ENCODE results near the gene AFAP1. TPM values are rescaled to one million over a fixed set of nuclear protein-coding genes. Genes with fewer than 3 reads are reported as not detected.
"Not testable (repeated sequence)": the region's sequence is repeated elsewhere in the genome, so short reads cannot be mapped to it uniquely, and the experiment has no call there.

The AFAP1 gene
- total RNA-seq, 1 donor from 2014 or later: 57.6 TPM

GRCh38 chr4:7955393-7955792 lies 15.7 kb upstream of the AFAP1 start:
- no peaks in the 10 kb centered on the region for H3K27me3 Mint-ChIP-seq (ENCODE audit: low read depth)
- no peaks in the 10 kb centered on the region for H3K36me3 Mint-ChIP-seq (ENCODE audit: low read depth)
- peaks cover 23% of the 10 kb centered on the region for H3K9me3 Mint-ChIP-seq
- intact Hi-C loops (cut with micrococcal nuclease): no loop called here
- H3K4me3 Mint-ChIP-seq (ENCODE audit: low read depth): no peak overlapping the region
- peaks cover 13% of the 10 kb centered on the region for H3K4me1 Mint-ChIP-seq (ENCODE audit: low read depth)
- no peak overlapping the region for H3K27ac Mint-ChIP-seq
- DNase-seq (ENCODE audit: low spot score): no peak

- Mint-ChIP-seq H3K27ac (no peak overlapping the region), H3K9me3 (peaks cover 23% of the 10 kb centered on the region), H3K36me3 (ENCODE audit: low read depth) (no peaks in the 10 kb centered on the region), H3K4me1 (ENCODE audit: low read depth) (peaks cover 12% of the 10 kb centered on the region), H3K4me3 (ENCODE audit: low read depth) (no peak overlapping the region), H3K27me3 (ENCODE audit: low read depth) (no peaks in the 10 kb centered on the region)
- intact Hi-C loops (cut with micrococcal nuclease): no loop called here
- DNase-seq (ENCODE audit: low spot score): no peak
These were observed 13.0 kb upstream of the AFAP1 start for GRCh38 chr4:7952615-7953014.

GRCh38 chr4:7950301-7951092 lies 10.8 kb upstream of the AFAP1 start:
- DNase-seq (ENCODE audit: low spot score): no peak
- peaks cover 23% of the 10 kb centered on the region for H3K9me3 Mint-ChIP-seq

GRCh38 chr4:7949759-7950158 lies 10.1 kb upstream of the AFAP1 start:
- intact Hi-C loops (cut with micrococcal nuclease): no loop called here
- Mint-ChIP-seq H3K4me3 (ENCODE audit: low read depth) (no peak overlapping the region), H3K27ac (no peak overlapping the region)

More at GRCh38 chr4:7950301-7951092, 10.8 kb upstream of the AFAP1 start:
- Mint-ChIP-seq H3K4me1 (ENCODE audit: low read depth) (peaks cover 10% of the 10 kb centered on the region), H3K36me3 (ENCODE audit: low read depth) (no peaks in the 10 kb centered on the region), H3K27ac (no peak overlapping the region), H3K27me3 (ENCODE audit: low read depth) (no peaks in the 10 kb centered on the region), H3K4me3 (ENCODE audit: low read depth) (no peak overlapping the region)
- intact Hi-C loops (cut with micrococcal nuclease): no loop called here

GRCh38 chr4:7947927-7948326 lies 8.3 kb upstream of the AFAP1 start:
- H3K36me3 Mint-ChIP-seq (ENCODE audit: low read depth): no peaks in the 10 kb centered on the region
- H3K4me1 Mint-ChIP-seq (ENCODE audit: low read depth): peaks cover 10% of the 10 kb centered on the region
- intact Hi-C loops (cut with micrococcal nuclease): loop anchor here (1.0 kb wide), 1 partner anchor 12 kb away; no protein-coding TSS in a partner anchor
- no peak for DNase-seq (ENCODE audit: low spot score)
- peak overlapping the region; percentile 43 for H3K27ac Mint-ChIP-seq
- no peak overlapping the region for H3K4me3 Mint-ChIP-seq (ENCODE audit: low read depth)
- H3K27me3 Mint-ChIP-seq (ENCODE audit: low read depth): no peaks in the 10 kb centered on the region
- H3K9me3 Mint-ChIP-seq: peaks cover 21% of the 10 kb centered on the region

More at GRCh38 chr4:7949759-7950158, 10.1 kb upstream of the AFAP1 start:
- Mint-ChIP-seq H3K4me1 (ENCODE audit: low read depth) (peaks cover 10% of the 10 kb centered on the region), H3K9me3 (peaks cover 23% of the 10 kb centered on the region), H3K27me3 (ENCODE audit: low read depth) (no peaks in the 10 kb centered on the region), H3K36me3 (ENCODE audit: low read depth) (no peaks in the 10 kb centered on the region)
- DNase-seq (ENCODE audit: low spot score): no peak

GRCh38 chr4:7945709-7946380 lies 6.2 kb upstream of the AFAP1 start:
- Mint-ChIP-seq H3K9me3 (peaks cover 3% of the 10 kb centered on the region), H3K4me1 (ENCODE audit: low read depth) (peaks cover 16% of the 10 kb centered on the region), H3K4me3 (ENCODE audit: low read depth) (no peak overlapping the region), H3K36me3 (ENCODE audit: low read depth) (no peaks in the 10 kb centered on the region), H3K27ac (no peak overlapping the region), H3K27me3 (ENCODE audit: low read depth) (no peaks in the 10 kb centered on the region)
- intact Hi-C loops (cut with micrococcal nuclease): no loop called here
- no peak for DNase-seq (ENCODE audit: low spot score)

GRCh38 chr4:7944599-7945220 lies 5.0 kb upstream of the AFAP1 start:
- no peaks in the 10 kb centered on the region for H3K27me3 Mint-ChIP-seq (ENCODE audit: low read depth)
- intact Hi-C loops (cut with micrococcal nuclease): no loop called here
- H3K4me3 Mint-ChIP-seq (ENCODE audit: low read depth): no peak overlapping the region
- no peak overlapping the region for H3K27ac Mint-ChIP-seq
- no peaks in the 10 kb centered on the region for H3K9me3 Mint-ChIP-seq
- H3K36me3 Mint-ChIP-seq (ENCODE audit: low read depth): no peaks in the 10 kb centered on the region
- DNase-seq (ENCODE audit: low spot score): no peak
- peaks cover 18% of the 10 kb centered on the region for H3K4me1 Mint-ChIP-seq (ENCODE audit: low read depth)

GRCh38 chr4:7943688-7944087 lies 4.0 kb upstream of the AFAP1 start:
- DNase-seq (ENCODE audit: low spot score); H3K36me3 Mint-ChIP-seq (ENCODE audit: low read depth); H3K9me3 Mint-ChIP-seq; H3K27ac Mint-ChIP-seq; H3K27me3 Mint-ChIP-seq (ENCODE audit: low read depth); intact Hi-C loops (cut with micrococcal nuclease); H3K4me3 Mint-ChIP-seq (ENCODE audit: low read depth): not testable (repeated sequence)
- H3K4me1 Mint-ChIP-seq (ENCODE audit: low read depth): peaks cover 14% of the 10 kb centered on the region

GRCh38 chr4:7943211-7943610 lies 3.5 kb upstream of the AFAP1 start:
- intact Hi-C loops (cut with micrococcal nuclease): no loop called here
- Mint-ChIP-seq H3K9me3 (no peaks in the 10 kb centered on the region), H3K4me1 (ENCODE audit: low read depth) (peaks cover 12% of the 10 kb centered on the region), H3K4me3 (ENCODE audit: low read depth) (no peak overlapping the region), H3K27me3 (ENCODE audit: low read depth) (no peaks in the 10 kb centered on the region), H3K36me3 (ENCODE audit: low read depth) (no peaks in the 10 kb centered on the region), H3K27ac (no peak overlapping the region)
- no peak for DNase-seq (ENCODE audit: low spot score)

- H3K4me1 Mint-ChIP-seq (ENCODE audit: low read depth): peaks cover 16% of the 10 kb centered on the region
- no peaks in the 10 kb centered on the region for H3K36me3 Mint-ChIP-seq (ENCODE audit: low read depth)
- H3K9me3 Mint-ChIP-seq: no peaks in the 10 kb centered on the region
- no peak overlapping the region for H3K4me3 Mint-ChIP-seq (ENCODE audit: low read depth)
- peaks cover 4% of the 10 kb centered on the region for H3K27me3 Mint-ChIP-seq (ENCODE audit: low read depth)
- no peak for DNase-seq (ENCODE audit: low spot score)
- intact Hi-C loops (cut with micrococcal nuclease): no loop called here
- H3K27ac Mint-ChIP-seq: no peak overlapping the region
These were observed 2.4 kb upstream of the AFAP1 start for GRCh38 chr4:7941965-7942496.

GRCh38 chr4:7941111-7941964 lies 1.7 kb upstream of the AFAP1 start:
- H3K27ac Mint-ChIP-seq: no peak overlapping the region
- peak overlapping the region; percentile 40 for H3K4me3 Mint-ChIP-seq (ENCODE audit: low read depth)
- DNase-seq (ENCODE audit: low spot score): no peak
- no peaks in the 10 kb centered on the region for H3K9me3 Mint-ChIP-seq
- H3K4me1 Mint-ChIP-seq (ENCODE audit: low read depth): peaks cover 20% of the 10 kb centered on the region
- peaks cover 8% of the 10 kb centered on the region for H3K27me3 Mint-ChIP-seq (ENCODE audit: low read depth)
- H3K36me3 Mint-ChIP-seq (ENCODE audit: low read depth): no peaks in the 10 kb centered on the region
- intact Hi-C loops (cut with micrococcal nuclease): no loop called here

All from activated T-helper 2 cell treated with anti-CD3 and anti-CD28 coated beads, Interferon-gamma antibody, Interleukin-2, Interleukin-4, amounts not matched to agents 10 μg/mL and 5 μg/mL and 100 μg/mL, durations not matched to agents 14 hours and 24 hours and 36 hours (primary cell).